Articular chondrocyte of knee joint (primary cell): Measurements from ENCODE around the gene CADPS. TPM values are rescaled to one million over a fixed set of nuclear protein-coding genes. Genes with fewer than 3 reads are reported as not detected.

Experiments used
- small RNA-seq: library from RNA; depleted of rRNA; stranded (forward); fragments of <200 nt; gene quantifications from one replicate; pipeline ENCODE3, GENCODE V24; 2012
- total RNA-seq: library from RNA; depleted of rRNA; stranded (reverse); fragments of >200 nt; gene quantifications from 2 replicates; pipeline ENCODE4 v1.2.3, GENCODE V29; 2012

Gene CADPS
- under 0.01 TPM in 1 of 2 replicates, not detected in the other for total RNA-seq

GRCh38 chr3:62874711-62875557 lies at the start of gene CADPS:
Gene CADPS (minus strand): TSS chr3:62875416. CDS start chr3:62875029, 387 bp downstream.

GRCh38 chr3:62373215-62373614 lies 502.0 kb downstream of the CADPS start, which contains the start of gene FEZF2:
Gene FEZF2 (minus strand): TSS chr3:62373550. CDS start chr3:62372868, 682 bp downstream.

Small RNA genes lying within 50 kb of the gene (small RNA-seq; reads per million reads assigned to genes)
- gene RN7SL863P (not detected), gene RNU6-139P (not detected)
